HT1080 (cell line): ENCODE data around the gene DNAH2. TPM values are rescaled to one million over a fixed set of nuclear protein-coding genes. Genes with fewer than 3 reads are reported as not detected.

Experiments used
- DNase-seq: peaks from one replicate; pipeline ENCODE4 v3.0.0-alpha.2; 2015; ENCODE audit warnings: low read depth
- total RNA-seq: library from RNA; depleted of rRNA; stranded (reverse); fragments of >200 nt; shearing (Covaris generic); gene quantifications from 2 replicates; pipeline ENCODE4 v1.2.3, GENCODE V29; 2014

Gene DNAH2
- total RNA-seq, 1 experiment from 2014 or later: not detected

DNA sequence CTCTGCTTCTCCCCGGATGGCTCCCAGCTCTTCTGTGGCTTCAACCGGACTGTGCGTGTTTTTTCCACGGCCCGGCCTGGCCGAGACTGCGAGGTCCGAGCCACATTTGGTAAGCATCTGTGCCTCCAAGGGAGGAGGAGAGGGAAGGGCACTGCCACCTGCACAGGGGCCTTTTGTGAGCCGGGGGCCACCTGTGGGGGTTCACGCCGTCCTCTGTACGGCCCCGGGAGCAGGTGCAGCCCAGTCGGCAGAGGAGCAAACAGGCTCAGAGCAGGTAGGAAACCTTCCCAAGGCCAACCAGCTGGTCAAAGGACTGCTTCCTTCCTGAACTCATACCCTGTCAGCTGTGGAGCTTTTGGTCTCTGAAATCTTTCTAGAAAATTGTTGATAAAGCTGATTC is 15.9 kb upstream of the DNAH2 start:
- no peak for DNase-seq

DNA sequence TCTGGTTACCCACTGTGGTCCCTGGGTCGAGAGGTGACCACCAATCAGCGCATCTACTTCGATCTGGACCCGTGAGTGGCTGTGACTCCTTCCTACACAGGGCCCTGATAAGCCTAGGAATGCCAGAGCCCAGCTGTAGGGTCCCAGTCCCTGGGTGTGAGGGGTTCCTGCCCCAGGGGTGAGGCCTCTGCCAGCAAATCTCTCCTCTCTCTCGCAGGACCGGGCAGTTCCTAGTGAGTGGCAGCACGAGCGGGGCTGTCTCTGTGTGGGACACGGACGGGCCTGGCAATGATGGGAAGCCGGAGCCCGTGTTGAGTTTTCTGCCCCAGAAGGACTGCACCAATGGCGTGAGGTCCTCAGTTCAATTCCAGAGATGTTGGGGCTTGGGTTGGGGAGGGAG is 14.8 kb upstream of the DNAH2 start:
- no peak for DNase-seq

DNA sequence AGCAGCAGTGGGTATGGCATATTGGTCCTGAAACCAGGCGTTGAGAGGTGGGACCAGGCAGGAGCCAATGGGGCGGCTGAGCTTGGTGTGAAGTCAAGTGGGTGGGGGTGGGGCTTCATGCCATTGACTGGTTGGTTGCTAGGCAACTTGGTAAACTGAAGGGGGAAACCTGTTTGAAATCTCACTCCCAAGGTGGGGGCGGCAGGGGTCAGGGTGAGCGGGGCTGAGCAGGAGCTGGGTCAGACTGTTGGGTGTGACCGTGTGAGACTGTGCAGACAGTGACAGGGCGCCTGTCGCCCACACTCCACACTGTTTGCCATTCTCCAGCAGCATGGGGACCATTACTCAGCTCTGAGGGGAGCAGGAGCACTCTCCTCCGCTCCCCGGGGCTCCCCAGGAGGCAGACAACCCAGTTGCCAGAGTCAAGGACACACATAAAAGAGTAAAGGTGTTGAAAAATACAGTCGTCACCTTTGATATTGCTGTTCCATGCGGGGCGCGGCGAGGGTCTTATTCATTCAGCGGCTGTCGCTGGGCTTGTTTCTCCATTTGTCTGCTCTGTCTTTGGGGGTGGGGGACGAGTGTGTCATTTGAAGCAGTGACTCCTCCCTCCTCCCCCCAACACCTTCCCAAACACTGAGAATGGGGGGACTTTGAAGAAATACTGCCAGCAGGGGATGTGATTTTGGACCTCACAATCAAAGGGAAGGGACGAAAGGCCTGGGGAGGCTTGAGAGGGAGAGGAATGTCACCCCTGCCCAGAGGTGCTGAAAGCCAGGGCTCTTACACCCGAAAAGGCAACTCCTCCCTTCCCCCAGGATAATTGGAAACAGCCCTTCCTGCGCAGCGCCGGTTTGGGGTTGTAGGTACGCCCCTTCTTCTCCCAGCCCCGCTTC is 13.7 kb upstream of the DNAH2 start:
- no peak for DNase-seq

DNA sequence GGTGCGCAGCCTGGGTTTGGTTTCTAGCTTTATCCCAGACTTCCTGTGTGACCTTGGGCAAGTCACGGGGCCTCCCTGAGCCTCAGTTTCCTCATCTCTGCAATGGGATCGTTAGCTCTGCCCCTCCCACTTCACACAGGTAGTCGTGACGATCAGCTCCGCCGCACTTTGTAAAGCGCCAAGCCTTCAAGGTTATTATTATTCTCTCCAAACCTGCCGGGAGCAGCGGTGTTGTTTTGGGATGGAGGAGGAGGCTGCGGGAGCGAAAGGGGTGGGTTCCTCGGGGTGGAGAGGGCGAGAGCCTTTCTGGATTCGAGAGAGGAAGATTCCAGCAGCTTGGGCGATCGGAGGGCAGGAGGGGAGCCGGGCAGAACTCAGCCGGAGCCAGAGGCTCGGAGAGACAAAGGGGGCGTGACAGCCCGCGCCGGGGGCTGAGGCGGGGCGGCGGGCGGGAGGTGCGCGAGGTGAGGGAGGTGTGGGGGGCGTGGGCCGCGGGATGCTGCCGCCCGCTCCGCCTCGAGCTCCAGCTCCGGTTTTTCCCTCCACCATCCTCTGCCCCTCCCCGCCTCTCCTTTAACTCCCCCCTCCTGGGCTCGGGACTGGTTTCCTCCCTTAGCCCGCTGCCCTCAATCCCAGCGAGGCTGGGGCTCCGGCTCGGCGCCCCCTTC is 12.8 kb upstream of the DNAH2 start, which contains the start of gene EFNB3:
Gene EFNB3, plus strand, starts transcription at position 602 of the 668 bp plus-strand sequence. CDS start 397 bp downstream, outside the sequence.
- DNase-seq: peak; percentile 54

DNA sequence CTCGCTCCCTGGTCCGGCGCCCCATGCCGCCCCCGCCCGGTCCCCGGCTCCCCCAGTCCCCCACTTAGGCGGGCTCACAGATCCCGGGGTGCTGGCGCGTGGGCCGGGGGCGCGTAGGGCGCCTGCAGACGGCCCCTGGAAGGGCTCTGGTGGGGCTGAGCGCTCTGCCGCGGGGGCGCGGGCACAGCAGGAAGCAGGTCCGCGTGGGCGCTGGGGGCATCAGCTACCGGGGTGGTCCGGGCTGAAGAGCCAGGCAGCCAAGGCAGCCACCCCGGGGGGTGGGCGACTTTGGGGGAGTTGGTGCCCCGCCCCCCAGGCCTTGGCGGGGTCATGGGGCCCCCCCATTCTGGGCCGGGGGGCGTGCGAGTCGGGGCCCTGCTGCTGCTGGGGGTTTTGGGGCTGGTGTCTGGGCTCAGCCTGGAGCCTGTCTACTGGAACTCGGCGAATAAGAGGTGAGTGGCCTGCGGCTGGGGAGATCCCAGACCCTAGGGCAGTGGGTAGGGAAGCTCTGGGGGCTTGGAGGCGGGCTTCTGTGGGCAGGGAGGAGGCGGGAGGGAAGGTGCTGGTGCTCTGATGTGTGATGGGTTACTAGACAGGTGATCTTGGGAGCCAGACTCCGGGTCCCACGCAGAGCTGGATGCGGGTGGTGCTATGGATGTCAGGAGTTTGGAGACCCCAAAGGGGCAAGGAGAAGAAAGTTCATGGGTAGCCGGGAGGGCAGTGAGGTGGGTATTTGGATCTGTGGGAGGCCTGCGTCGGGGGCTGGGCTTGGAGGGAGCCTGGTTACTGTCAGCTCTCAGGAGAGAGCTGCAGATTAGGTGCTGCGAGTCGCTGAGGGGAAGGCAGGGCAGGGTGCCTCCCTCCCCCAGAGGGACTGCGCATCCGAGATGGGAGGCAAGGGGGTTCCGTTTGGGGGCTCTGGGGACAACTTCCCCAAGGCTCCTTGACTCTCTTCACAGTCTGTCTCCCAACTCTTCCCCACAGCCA is 12.0 kb upstream of the DNAH2 start:
- DNase-seq: no peak

DNA sequence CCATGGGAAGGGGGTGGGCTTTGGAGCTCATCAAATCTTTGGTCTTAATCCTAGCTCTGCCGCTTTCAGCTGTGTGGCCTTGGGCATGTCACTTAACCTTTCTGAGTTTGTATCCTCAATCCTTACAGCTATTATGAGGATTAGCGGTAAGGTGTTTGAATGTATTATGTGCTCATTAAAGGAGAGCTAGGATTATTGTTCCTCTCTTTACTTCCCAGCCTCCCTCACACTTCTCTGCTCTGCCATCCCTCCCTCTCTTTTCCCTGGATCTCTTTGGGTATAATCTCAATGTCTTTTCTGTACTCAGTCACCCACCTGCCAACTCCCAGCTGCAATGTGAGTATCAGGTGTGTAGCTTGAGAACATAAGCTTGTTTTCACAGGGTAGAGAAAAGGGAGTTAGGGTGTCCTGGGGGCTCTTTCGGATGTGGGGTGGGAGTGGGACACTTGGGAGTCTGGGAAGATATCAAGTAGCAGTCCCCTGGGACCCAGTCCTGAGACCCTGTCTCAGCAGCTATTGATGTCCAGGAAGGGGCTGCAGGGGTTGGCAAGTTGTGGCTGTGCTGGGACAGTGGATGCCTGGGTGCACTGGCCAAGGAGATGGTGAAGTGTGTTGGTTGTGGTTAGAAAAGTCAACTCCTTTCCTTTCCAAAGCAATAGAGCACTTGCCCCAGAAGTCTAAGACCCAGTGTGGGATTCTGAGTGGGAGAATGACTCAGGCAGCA is 10.8 kb upstream of the DNAH2 start:
- no peak for DNase-seq

DNA sequence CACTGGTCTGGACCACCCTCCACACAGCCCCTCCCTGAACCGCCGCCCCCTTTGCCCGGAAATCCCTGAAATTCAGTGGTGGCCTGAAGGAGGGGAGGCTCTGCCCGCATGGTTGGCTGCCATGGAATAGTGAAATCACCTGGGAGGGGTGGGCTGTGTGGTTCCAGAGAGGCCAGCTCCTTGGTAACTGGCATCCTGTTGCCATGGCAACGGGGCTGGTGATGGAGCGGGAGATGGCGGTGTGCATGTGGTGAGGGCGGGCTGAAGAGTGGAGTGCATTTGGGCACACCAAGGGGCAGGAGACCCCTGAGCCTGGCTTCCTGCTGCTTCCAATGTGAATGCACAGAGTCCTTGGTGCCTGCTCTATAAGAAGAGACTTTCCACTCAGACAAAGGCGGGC is 10.1 kb upstream of the DNAH2 start:
- DNase-seq: no peak

DNA sequence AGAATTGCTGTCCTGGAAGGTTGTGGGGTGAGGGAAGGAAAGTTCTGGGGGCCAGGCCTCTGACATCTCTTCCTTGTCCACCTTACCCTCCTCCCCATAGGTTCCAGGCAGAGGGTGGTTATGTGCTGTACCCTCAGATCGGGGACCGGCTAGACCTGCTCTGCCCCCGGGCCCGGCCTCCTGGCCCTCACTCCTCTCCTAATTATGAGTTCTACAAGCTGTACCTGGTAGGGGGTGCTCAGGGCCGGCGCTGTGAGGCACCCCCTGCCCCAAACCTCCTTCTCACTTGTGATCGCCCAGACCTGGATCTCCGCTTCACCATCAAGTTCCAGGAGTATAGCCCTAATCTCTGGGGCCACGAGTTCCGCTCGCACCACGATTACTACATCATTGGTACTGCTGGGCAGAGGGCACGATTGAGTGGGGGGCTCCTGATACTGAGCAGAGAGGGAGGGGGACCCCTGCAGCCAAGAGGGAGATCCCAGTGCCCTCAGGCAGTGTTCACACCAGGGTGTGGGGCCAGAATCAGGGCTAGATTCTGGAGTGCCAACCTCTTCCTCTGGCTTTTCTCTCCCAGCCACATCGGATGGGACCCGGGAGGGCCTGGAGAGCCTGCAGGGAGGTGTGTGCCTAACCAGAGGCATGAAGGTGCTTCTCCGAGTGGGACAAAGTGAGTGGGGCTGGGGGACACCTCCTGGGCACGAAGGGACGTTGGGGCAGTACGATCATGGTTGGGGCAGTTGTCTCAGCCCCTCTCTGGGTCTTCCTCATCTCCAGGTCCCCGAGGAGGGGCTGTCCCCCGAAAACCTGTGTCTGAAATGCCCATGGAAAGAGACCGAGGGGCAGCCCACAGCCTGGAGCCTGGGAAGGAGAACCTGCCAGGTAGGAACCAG is 9.4 kb upstream of the DNAH2 start:
- DNase-seq: no peak

DNA sequence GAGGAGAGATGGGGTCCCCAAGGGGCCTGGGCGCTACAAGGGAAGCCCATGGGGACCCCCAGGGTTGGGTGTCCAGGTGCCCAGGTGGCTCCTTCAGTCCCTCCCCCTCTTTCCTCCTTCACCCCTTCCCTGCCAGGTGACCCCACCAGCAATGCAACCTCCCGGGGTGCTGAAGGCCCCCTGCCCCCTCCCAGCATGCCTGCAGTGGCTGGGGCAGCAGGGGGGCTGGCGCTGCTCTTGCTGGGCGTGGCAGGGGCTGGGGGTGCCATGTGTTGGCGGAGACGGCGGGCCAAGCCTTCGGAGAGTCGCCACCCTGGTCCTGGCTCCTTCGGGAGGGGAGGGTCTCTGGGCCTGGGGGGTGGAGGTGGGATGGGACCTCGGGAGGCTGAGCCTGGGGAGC is 8.5 kb upstream of the DNAH2 start:
- DNase-seq: no peak

DNA sequence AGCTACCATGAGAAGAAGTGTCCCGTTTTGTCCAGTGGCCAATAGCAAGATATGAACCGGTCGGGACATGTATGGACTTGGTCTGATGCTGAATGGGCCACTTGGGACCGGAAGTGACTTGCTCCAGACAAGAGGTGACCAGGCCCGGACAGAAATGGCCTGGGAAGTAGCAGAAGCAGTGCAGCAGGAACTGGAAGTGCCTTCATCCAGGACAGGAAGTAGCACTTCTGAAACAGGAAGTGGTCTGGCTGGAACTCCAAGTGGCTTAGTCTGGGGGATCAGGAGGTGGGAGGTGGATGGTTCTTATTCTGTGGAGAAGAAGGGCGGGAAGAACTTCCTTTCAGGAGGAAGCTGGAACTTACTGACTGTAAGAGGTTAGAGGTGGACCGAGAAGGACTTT is 7.2 kb upstream of the DNAH2 start:
- DNase-seq: peak; percentile 18

DNA sequence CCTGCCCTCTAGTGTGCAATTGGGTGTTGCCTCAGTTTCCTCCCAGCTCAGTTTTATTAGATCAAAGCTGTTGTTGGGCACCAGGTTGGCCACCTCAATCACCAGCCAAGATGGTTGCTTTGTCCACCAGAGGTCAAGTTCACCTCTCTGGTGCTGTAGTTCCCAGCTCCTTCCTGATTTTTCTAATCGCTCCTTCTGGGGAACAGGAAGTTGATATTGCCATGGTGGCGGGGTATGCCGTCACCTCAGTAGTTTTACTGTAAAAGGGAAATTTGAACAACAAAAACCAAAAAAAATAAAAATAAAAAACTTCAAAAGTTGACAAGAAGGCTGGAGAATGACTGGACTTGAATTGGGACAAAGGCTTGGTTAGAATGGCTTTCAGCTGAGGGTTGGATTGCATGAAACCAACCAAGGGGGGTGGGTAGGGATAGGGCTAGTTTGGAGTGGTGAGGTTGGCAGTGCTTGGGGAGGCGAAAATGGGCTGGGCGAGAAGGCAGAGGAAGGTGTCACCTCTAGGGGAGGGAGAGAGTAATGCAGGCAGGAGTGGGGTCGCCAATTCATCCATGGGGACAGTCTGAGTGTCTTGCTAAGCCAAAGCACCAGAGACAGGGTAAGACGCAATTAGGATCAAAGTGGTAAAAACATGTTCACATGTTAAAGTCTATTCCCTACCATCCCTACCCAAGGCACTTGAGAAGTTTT is 6.3 kb upstream of the DNAH2 start:
- no peak for DNase-seq

DNA sequence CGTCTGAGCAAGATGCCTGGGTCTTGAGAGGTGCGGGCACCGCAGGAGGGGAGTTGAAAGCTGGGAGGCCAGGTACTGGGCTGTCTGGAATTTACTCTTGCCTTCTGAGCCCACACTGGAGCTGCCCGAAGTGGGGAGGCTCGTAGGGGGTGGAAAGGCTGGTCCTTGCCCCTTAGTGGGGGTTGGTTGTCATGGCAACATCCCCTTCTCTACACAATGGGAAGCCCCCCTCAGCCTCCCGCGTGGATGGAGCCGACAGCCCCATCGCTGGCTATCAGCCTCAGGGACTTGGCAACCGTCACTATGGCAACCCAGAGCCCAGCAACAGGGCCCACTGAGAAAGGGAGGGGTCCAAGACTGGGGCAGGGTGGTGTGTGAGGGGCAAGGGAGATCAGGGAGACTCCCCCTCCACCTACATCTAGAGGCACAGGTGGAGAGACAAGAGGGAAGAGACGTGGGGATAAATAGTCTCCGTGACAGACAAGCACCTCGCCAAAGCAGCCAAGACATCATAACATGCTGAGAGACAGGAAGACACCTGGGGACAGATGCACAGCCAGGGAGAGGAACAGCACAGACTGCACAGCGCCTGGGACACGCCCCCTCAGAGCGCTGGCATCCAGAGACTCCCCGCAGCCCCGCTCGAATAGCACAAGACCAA is 5.3 kb upstream of the DNAH2 start:
- DNase-seq: no peak

DNA sequence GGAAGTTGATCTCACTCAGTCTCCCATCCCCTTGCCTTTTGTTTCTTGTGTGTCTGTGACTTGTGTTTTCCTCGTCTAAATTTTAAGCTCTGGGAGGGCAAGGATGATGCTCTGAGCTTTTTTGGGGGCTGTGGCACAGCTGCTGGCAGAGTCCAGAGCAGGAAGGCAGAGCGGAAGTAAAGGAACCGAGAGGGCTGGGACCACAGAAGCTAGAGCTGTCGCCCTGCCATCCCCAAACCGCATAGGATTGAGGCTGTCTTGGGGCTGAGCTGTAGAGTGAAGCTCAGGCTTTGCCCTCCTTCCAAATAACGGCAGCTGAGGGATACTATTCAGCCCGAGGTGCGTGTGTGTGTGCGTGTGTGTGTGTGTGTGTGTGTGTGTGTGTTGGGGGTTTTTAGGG is 3.8 kb upstream of the DNAH2 start:
- no peak for DNase-seq

DNA sequence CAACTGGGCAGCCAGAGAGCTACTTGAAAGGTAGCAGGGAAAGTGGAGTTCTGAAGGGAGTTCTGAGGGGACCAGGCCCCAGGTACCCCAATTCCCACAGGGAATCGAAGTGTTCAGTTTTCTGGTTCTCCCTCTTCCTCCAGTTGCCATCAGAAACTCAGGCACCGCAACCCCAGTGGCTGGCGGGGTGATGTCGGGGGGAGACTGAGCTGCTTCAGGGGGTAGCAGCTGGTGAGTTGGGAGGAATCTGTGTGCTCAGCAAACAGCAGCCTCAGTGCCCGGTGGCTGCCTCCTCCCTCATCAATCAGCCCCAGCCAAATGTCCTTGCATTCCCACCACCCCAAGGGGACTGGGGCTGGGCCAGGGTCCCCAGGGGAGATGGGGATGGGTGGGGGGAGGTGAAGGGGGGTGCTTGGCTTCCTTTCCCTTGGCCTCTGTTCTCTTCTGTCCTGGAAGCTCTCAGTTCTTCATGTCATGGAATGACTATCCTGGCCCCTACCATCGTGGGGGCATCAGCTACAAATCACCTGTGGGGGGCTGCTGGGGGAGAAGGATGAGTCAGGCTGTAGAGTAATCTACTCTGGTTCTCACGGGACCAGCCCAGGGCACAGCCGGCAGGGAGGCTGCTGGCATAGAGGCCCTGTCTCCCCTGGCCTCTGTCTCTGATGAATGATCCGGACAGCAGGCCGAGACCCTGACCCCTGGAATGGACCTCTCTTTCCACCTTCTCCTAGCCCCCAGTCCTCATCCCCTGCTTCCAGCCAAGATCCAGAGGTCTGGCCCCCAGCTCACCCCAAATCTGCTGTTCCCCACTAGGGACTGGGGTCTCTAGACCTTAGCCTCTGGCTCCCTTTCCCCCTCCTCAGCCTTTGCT is 2.6 kb upstream of the DNAH2 start:
- DNase-seq: no peak

DNA sequence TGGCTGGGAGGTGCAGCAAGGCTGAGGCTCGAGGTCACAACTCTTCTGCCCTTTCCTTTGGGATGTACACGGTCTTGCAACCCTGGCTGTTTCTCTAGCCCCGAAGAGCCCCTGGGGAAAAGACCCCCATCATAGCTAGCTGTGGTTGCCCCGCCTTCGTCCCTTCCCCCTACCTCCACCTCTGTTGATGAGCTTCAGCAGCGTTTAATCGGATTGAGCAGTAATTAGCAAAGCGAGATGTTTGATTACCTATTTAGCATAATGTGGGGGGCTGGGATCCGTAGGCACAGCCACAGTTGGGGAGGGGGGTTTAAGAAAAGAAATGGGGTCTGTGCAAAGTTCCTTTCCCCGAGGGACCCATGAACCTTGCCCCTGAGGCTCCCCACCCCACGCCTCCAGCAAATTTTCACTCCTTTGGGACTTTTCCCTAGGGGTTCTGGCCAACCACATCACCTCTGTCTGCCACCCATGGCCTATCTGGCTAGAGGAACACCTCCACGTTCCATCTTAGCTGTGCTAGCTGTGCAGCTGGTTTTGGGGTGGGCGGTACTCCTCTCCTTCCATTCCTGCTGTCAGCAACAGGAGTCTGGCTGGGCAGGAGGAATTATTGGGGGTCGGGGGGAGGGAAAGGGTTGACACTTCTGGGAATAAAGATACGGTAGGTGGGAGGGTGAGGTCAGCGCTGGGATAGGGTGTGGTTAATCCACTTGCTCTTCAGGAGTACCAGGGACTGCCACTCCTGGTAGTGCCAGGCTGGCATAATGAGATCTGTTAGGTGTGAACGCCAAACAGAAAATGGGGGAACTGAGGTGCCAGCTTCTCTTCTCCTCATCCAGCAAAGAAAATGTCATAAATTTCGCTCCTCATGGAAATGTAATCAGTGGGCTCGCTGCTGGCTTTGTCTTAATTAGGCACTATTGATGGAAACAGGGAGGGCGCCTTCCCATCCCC is 1.3 kb upstream of the DNAH2 start:
- no peak for DNase-seq

DNA sequence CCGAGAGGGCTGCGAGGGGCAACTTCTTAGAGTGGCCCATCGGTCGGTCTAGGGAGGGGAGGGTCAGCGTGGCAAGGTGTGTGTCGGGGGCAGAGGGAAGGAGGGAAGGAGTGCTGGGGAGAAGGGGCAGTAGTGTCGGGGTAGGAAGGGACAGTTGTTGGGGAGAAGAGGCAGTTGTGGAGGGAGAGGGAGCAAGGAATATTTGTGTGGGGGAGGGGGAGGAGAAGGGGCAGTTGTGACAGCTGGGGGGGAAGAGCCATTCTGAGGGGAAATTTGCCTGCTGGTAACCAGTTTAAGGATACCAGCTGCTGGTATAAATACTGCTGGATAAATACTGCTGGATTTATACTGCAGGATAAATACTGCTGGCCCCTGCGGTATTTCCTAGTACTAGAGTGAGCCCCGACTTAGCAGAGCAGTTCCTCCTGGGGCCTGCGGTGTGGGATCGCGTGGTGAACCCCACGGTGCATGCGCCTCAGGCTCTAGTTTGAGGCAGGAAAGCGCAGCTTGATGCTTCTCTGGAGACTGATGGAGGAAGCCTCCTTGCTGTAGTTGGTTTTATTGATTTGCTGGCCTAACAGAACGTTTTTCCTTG is 309 bp downstream of the DNAH2 start:
- no peak for DNase-seq
